KOPT-K1 (cell line): Measurements from ENCODE around the gene ROR2.

Source experiments
- H3K27ac ChIP-seq: fragments of 200-600 bp; sonication (generic); 2 replicates; pipeline ENCODE4 v1.5.1; 2016; ENCODE audit warnings: antibody characterized with exemption, mild to moderate bottlenecking, low read depth, low read length; ENCODE audit not compliant: poor library complexity, severe bottlenecking
- H3K36me3 ChIP-seq: fragments of 200-600 bp; sonication (generic); 2 replicates; pipeline ENCODE4 v1.5.1; 2017; ENCODE audit warnings: antibody characterized with exemption, mild to moderate bottlenecking, low read length, moderate library complexity; ENCODE audit not compliant: insufficient read depth
- H3K9me3 ChIP-seq: fragments of 200-600 bp; sonication (generic); 2 replicates; pipeline ENCODE4 v1.5.1; 2017; ENCODE audit warnings: antibody characterized with exemption, low read length, mild to moderate bottlenecking; ENCODE audit not compliant: insufficient read depth, poor library complexity, severe bottlenecking

ROR2 gene

GRCh38 chr9:91824601-91825305 lies 125.3 kb downstream of the ROR2 start:
- no peaks in the 10 kb centered on the region for H3K36me3 ChIP-seq
- no peaks in the 10 kb centered on the region for H3K9me3 ChIP-seq

GRCh38 chr9:91824151-91824550 lies 125.9 kb downstream of the ROR2 start:
- Histone ChIP-seq H3K36me3 (no peaks in the 10 kb centered on the region), H3K27ac (no peak overlapping the region), H3K9me3 (no peaks in the 10 kb centered on the region)

More at GRCh38 chr9:91824601-91825305, 125.3 kb downstream of the ROR2 start:
- no peak overlapping the region for H3K27ac ChIP-seq

GRCh38 chr9:91820949-91821880 lies 128.8 kb downstream of the ROR2 start:
- no peaks in the 10 kb centered on the region for H3K9me3 ChIP-seq
- no peak overlapping the region for H3K27ac ChIP-seq
- no peaks in the 10 kb centered on the region for H3K36me3 ChIP-seq

GRCh38 chr9:91820126-91820750 lies 129.8 kb downstream of the ROR2 start:
- Histone ChIP-seq H3K27ac (no peak overlapping the region), H3K36me3 (no peaks in the 10 kb centered on the region), H3K9me3 (no peaks in the 10 kb centered on the region)

- no peaks in the 10 kb centered on the region for H3K36me3 ChIP-seq
- no peak overlapping the region for H3K27ac ChIP-seq
- no peaks in the 10 kb centered on the region for H3K9me3 ChIP-seq
Observed at GRCh38 chr9:91818647-91819403, 131.2 kb downstream of the ROR2 start.

GRCh38 chr9:91818225-91818585 lies 131.8 kb downstream of the ROR2 start:
- Histone ChIP-seq H3K9me3 (no peaks in the 10 kb centered on the region), H3K27ac (no peak overlapping the region), H3K36me3 (no peaks in the 10 kb centered on the region)

- H3K27ac ChIP-seq = no peak overlapping the region
Observed at GRCh38 chr9:91817493-91818224, 132.4 kb downstream of the ROR2 start.

GRCh38 chr9:91817106-91817492 lies 132.9 kb downstream of the ROR2 start:
- Histone ChIP-seq H3K9me3 (no peaks in the 10 kb centered on the region), H3K36me3 (no peaks in the 10 kb centered on the region), H3K27ac (no peak overlapping the region)

More at GRCh38 chr9:91817493-91818224, 132.4 kb downstream of the ROR2 start:
- Histone ChIP-seq H3K36me3 (no peaks in the 10 kb centered on the region), H3K9me3 (no peaks in the 10 kb centered on the region)

GRCh38 chr9:91816356-91816755 lies 133.7 kb downstream of the ROR2 start:
- H3K36me3 ChIP-seq = no peaks in the 10 kb centered on the region
- no peak overlapping the region for H3K27ac ChIP-seq
- H3K9me3 ChIP-seq = no peaks in the 10 kb centered on the region

- Histone ChIP-seq H3K9me3 (no peaks in the 10 kb centered on the region), H3K36me3 (no peaks in the 10 kb centered on the region), H3K27ac (no peak overlapping the region)
Observed at GRCh38 chr9:91815896-91816295, 134.1 kb downstream of the ROR2 start.

GRCh38 chr9:91814753-91815152 lies 135.3 kb downstream of the ROR2 start:
- no peaks in the 10 kb centered on the region for H3K36me3 ChIP-seq
- H3K9me3 ChIP-seq = no peaks in the 10 kb centered on the region
- H3K27ac ChIP-seq = no peak overlapping the region

- Histone ChIP-seq H3K36me3 (no peaks in the 10 kb centered on the region), H3K9me3 (no peaks in the 10 kb centered on the region), H3K27ac (no peak overlapping the region)
Observed at GRCh38 chr9:91814201-91814600, 135.8 kb downstream of the ROR2 start.

GRCh38 chr9:91813176-91813795 lies 136.7 kb downstream of the ROR2 start:
- no peak overlapping the region for H3K27ac ChIP-seq
- no peaks in the 10 kb centered on the region for H3K36me3 ChIP-seq
- no peaks in the 10 kb centered on the region for H3K9me3 ChIP-seq

- Histone ChIP-seq H3K27ac (no peak overlapping the region), H3K9me3 (no peaks in the 10 kb centered on the region), H3K36me3 (no peaks in the 10 kb centered on the region)
Observed at GRCh38 chr9:91812191-91812590, 137.8 kb downstream of the ROR2 start.
